Tibial nerve (tissue), 4 donors: ENCODE measurements around the gene RBM41.

Experiments used
- CTCF ChIP-seq, 5 experiments: fragments of 200-600 bp in 3 of 5; fragments of 450-650 bp in 2 of 5; sonication (generic) in 3 of 5; IDR thresholded peaks; one replicate each; pipeline ENCODE4 v1.5.1; 2016 to 2019; ENCODE audit warnings: antibody characterized with exemption in 5 of 5, mild to moderate bottlenecking in 3 of 5, moderate library complexity in 2 of 5
- EP300 ChIP-seq, 2 donors: sonication (generic); formaldehyde crosslinking; IDR thresholded peaks; one replicate each; pipeline ENCODE4 v1.6.1; 2017; ENCODE audit warnings: antibody characterized with exemption in 2 of 2, mild to moderate bottlenecking in 1 of 2
- POLR2A ChIP-seq, 2 donors: fragments of 450-650 bp; IDR thresholded peaks; one replicate each; pipeline ENCODE4 v1.6.1; 2017; ENCODE audit warnings: antibody characterized with exemption in 2 of 2, mild to moderate bottlenecking in 2 of 2, moderate library complexity in 2 of 2

- TF ChIP-seq POLR2A (IDR thresholded peaks at IDR 0.05) (no peak), CTCF (IDR thresholded peaks at IDR 0.05) (no peak), EP300 (IDR thresholded peaks at IDR 0.05) (no peak)
Observed at GRCh38 chrX:107014936-107015335, 103.7 kb downstream of the RBM41 start.
